GM10847 (cell line): ENCODE data around the gene ITGB6.

ENCODE experiments used
- POLR2A ChIP-seq: IDR thresholded peaks from 2 replicates; pipeline ENCODE4 v1.6.1; 2011; ENCODE audit not compliant: insufficient read length; ENCODE audit errors: extremely low read depth

Gene ITGB6

GRCh38 chr2:160138406-160138805, 61.7 kb downstream of the ITGB6 start:
- no peak for TF ChIP-seq POLR2A

- no peak for TF ChIP-seq POLR2A
These were observed 62.6 kb downstream of the ITGB6 start for GRCh38 chr2:160137464-160137863.

GRCh38 chr2:160132761-160133160, 67.3 kb downstream of the ITGB6 start:
- TF ChIP-seq POLR2A: no peak

- no peak for TF ChIP-seq POLR2A
These were observed 73.3 kb downstream of the ITGB6 start for GRCh38 chr2:160126756-160127155.

GRCh38 chr2:160126315-160126714, 73.8 kb downstream of the ITGB6 start:
- TF ChIP-seq POLR2A: no peak

GRCh38 chr2:160125828-160126227, 74.2 kb downstream of the ITGB6 start:
- TF ChIP-seq POLR2A: no peak

- no peak for TF ChIP-seq POLR2A
These were observed 74.7 kb downstream of the ITGB6 start for GRCh38 chr2:160125366-160125765.

GRCh38 chr2:160124571-160124970, 75.5 kb downstream of the ITGB6 start:
- TF ChIP-seq POLR2A: no peak

GRCh38 chr2:160114020-160114419, 86.1 kb downstream of the ITGB6 start:
- TF ChIP-seq POLR2A: no peak

GRCh38 chr2:160111951-160112798, 87.9 kb downstream of the ITGB6 start:
- TF ChIP-seq POLR2A: no peak

GRCh38 chr2:160110674-160111239, 89.3 kb downstream of the ITGB6 start:
- TF ChIP-seq POLR2A: no peak

GRCh38 chr2:160109939-160110673, 90.0 kb downstream of the ITGB6 start:
- no peak for TF ChIP-seq POLR2A

- TF ChIP-seq POLR2A: no peak
These were observed 90.8 kb downstream of the ITGB6 start for GRCh38 chr2:160109243-160109642.

GRCh38 chr2:160108646-160109045, 91.4 kb downstream of the ITGB6 start:
- TF ChIP-seq POLR2A: no peak

- TF ChIP-seq POLR2A: no peak
These were observed 94.7 kb downstream of the ITGB6 start for GRCh38 chr2:160105366-160105765.

- TF ChIP-seq POLR2A: no peak
These were observed 96.0 kb downstream of the ITGB6 start for GRCh38 chr2:160104115-160104514.
